Uterus (tissue), 2 donors: Measurements from ENCODE around the gene LRP1B.
"Not testable (repeated sequence)": the region's sequence is repeated elsewhere in the genome, so short reads cannot be mapped to it uniquely, and the experiment has no call there.

Source experiments
- CTCF ChIP-seq, 4 experiments: fragments of 200-600 bp in 2 of 4; fragments of 450-650 bp in 2 of 4; sonication (generic) in 2 of 4; IDR thresholded peaks; one replicate each; pipeline ENCODE4 v1.5.1; 2016 to 2019; ENCODE audit warnings: antibody characterized with exemption in 4 of 4, mild to moderate bottlenecking in 2 of 4, moderate library complexity in 1 of 4
- POLR2A ChIP-seq, 2 donors: fragments of 450-650 bp; IDR thresholded peaks; one replicate each; pipeline ENCODE4 v1.6.1; 2016; ENCODE audit warnings: antibody characterized with exemption in 2 of 2, mild to moderate bottlenecking in 1 of 2, moderate library complexity in 1 of 2

- TF ChIP-seq POLR2A, CTCF (IDR thresholded peaks at IDR 0.05): not testable (repeated sequence)
Observed at GRCh38 chr2:141815320-141815719, 315.5 kb downstream of the LRP1B start.
